Heart left ventricle (tissue), 13 donors: ENCODE data around the gene SLC19A3.

Experiments used
- POLR2A ChIP-seq, 2 donors: fragments of 450-650 bp; IDR thresholded peaks; one replicate each; pipeline ENCODE4 v1.6.1; 2017; ENCODE audit warnings: antibody characterized with exemption in 2 of 2, mild to moderate bottlenecking in 2 of 2, moderate library complexity in 2 of 2
- TF ChIP-seq, protein P1 (sequence below), 12 donors: fragments of 200-600 bp; sonication (generic) in 4 of 12; IDR thresholded peaks; one replicate each; pipeline versions ENCODE4 v1.5.0 to v1.8.0; 2018 to 2022; ENCODE audit warnings: antibody characterized with exemption in 12 of 12, mild to moderate bottlenecking in 5 of 12
- donor health status: ischemic (EF 13 %, LVEDD 7.1; RV severe dilation, severe dysfunction).
- donor health status: DM: no; HTN: yes; CAD: no.
- donor health status: DM: no; HTN: no; CAD: no.
- donor health status: ischemic (EF 25% LVEDD 6.9; RV normal size, moderate dysfunction).
- donor health status: ischemic (EF 25% LVEDD 5.7; RV mildly dilated, moderate dysfunction).
- donor health status: ischemic (EF 35%, LVEDD 5.7; RV mildly dilated, moderate dysfunction).
- donor health status: nonischemic (EF 11% LVEDD 7.7; RV severe dilation, severe dysfunction).
- donor health status: DM: yes; HTN: yes; CAD: no.
- donor health status: PGD.
- donor health status: ischemic (EF 29% LVEDD 5.4; RV normal size, mild dysfunction).
- donor health status: nonischemic (EF 23%, LVEDD 6.1; RV moderate dilation, normal function).

DNA sequence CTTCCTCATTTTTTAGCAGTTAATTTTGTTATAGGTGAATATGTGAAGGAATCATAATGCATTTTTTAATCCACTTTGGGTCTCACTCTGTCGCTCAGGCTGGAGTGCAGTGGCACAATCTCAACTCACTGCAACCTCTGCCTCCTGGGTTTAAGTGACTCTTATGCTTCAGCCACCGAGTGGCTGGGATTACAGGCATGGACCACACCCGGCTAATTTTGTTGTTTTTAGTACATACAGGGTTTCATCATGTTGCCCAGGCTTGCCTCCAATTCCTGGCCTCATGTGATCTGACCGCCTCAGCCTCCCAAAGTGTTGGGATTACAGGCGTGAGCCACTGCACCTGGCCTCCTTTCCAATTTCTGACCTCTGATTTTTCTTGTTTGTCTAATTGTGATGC is 33.6 kb downstream of the SLC19A3 start:
- TF ChIP-seq, protein P1, sequence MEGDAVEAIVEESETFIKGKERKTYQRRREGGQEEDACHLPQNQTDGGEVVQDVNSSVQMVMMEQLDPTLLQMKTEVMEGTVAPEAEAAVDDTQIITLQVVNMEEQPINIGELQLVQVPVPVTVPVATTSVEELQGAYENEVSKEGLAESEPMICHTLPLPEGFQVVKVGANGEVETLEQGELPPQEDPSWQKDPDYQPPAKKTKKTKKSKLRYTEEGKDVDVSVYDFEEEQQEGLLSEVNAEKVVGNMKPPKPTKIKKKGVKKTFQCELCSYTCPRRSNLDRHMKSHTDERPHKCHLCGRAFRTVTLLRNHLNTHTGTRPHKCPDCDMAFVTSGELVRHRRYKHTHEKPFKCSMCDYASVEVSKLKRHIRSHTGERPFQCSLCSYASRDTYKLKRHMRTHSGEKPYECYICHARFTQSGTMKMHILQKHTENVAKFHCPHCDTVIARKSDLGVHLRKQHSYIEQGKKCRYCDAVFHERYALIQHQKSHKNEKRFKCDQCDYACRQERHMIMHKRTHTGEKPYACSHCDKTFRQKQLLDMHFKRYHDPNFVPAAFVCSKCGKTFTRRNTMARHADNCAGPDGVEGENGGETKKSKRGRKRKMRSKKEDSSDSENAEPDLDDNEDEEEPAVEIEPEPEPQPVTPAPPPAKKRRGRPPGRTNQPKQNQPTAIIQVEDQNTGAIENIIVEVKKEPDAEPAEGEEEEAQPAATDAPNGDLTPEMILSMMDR (IDR thresholded peaks at IDR 0.05), result no peak
- no peak for TF ChIP-seq POLR2A (IDR thresholded peaks at IDR 0.05)
